ENCODE measurements around the gene CCR5.
"Not testable (repeated sequence)": the region's sequence is repeated elsewhere in the genome, so short reads cannot be mapped to it uniquely, and the experiment has no call there.

Gene CCR5

GRCh38 chr3:46393554-46394434 lies 23.0 kb downstream of the CCR5 start:
- Histone ChIP-seq H3K9ac (ENCODE audit: low read depth, low read length) (no peak overlapping the region), H3K36me3 (ENCODE audit: control insufficient read depth, insufficient read depth, low read length) (no peaks in the 10 kb centered on the region), H3K27me3 (ENCODE audit: control insufficient read depth, insufficient read depth, low read length) (no peaks in the 10 kb centered on the region), H3K4me3 (ENCODE audit: low read depth, low read length) (no peak overlapping the region), H3K4me1 (ENCODE audit: control insufficient read depth, insufficient read depth, low read length) (peaks cover 3% of the 10 kb centered on the region), H3K9me3 (ENCODE audit: control insufficient read depth, insufficient read depth, low read length) (no peaks in the 10 kb centered on the region)

- no peaks in the 10 kb centered on the region for H3K27me3 ChIP-seq (ENCODE audit: control insufficient read depth, insufficient read depth, low read length)
These were observed 24.5 kb downstream of the CCR5 start for GRCh38 chr3:46395210-46395661.

GRCh38 chr3:46395766-46396530 lies 25.2 kb downstream of the CCR5 start:
- Histone ChIP-seq H3K9me3 (ENCODE audit: control insufficient read depth, insufficient read depth, low read length) (no peaks in the 10 kb centered on the region), H3K4me3 (ENCODE audit: low read depth, low read length) (no peak overlapping the region), H3K27me3 (ENCODE audit: control insufficient read depth, insufficient read depth, low read length) (no peaks in the 10 kb centered on the region), H3K9ac (ENCODE audit: low read depth, low read length) (no peak overlapping the region), H3K4me1 (ENCODE audit: control insufficient read depth, insufficient read depth, low read length) (peaks cover 3% of the 10 kb centered on the region), H3K36me3 (ENCODE audit: control insufficient read depth, insufficient read depth, low read length) (no peaks in the 10 kb centered on the region)

More at GRCh38 chr3:46395210-46395661, 24.5 kb downstream of the CCR5 start:
- Histone ChIP-seq H3K9ac (ENCODE audit: low read depth, low read length) (no peak overlapping the region), H3K36me3 (ENCODE audit: control insufficient read depth, insufficient read depth, low read length) (no peaks in the 10 kb centered on the region), H3K4me1 (ENCODE audit: control insufficient read depth, insufficient read depth, low read length) (peaks cover 3% of the 10 kb centered on the region), H3K4me3 (ENCODE audit: low read depth, low read length) (no peak overlapping the region), H3K9me3 (ENCODE audit: control insufficient read depth, insufficient read depth, low read length) (no peaks in the 10 kb centered on the region)

GRCh38 chr3:46397111-46397510 lies 26.4 kb downstream of the CCR5 start:
- no peaks in the 10 kb centered on the region for H3K36me3 ChIP-seq (ENCODE audit: control insufficient read depth, insufficient read depth, low read length)
- H3K4me3 ChIP-seq (ENCODE audit: low read depth, low read length): no peak overlapping the region
- no peak overlapping the region for H3K9ac ChIP-seq (ENCODE audit: low read depth, low read length)
- peaks cover 3% of the 10 kb centered on the region for H3K4me1 ChIP-seq (ENCODE audit: control insufficient read depth, insufficient read depth, low read length)
- H3K27me3 ChIP-seq (ENCODE audit: control insufficient read depth, insufficient read depth, low read length): no peaks in the 10 kb centered on the region
- H3K9me3 ChIP-seq (ENCODE audit: control insufficient read depth, insufficient read depth, low read length): no peaks in the 10 kb centered on the region

- Histone ChIP-seq H3K4me1 (ENCODE audit: control insufficient read depth, insufficient read depth, low read length) (peaks cover 3% of the 10 kb centered on the region), H3K36me3 (ENCODE audit: control insufficient read depth, insufficient read depth, low read length) (no peaks in the 10 kb centered on the region), H3K4me3 (ENCODE audit: low read depth, low read length) (no peak overlapping the region), H3K27me3 (ENCODE audit: control insufficient read depth, insufficient read depth, low read length) (no peaks in the 10 kb centered on the region), H3K9ac (ENCODE audit: low read depth, low read length) (no peak overlapping the region), H3K9me3 (ENCODE audit: control insufficient read depth, insufficient read depth, low read length) (no peaks in the 10 kb centered on the region)
These were observed 27.6 kb downstream of the CCR5 start for GRCh38 chr3:46398186-46398955.

GRCh38 chr3:46399098-46399497 lies 28.4 kb downstream of the CCR5 start:
- no peak overlapping the region for H3K9ac ChIP-seq (ENCODE audit: low read depth, low read length)

GRCh38 chr3:46399557-46399956 lies 28.8 kb downstream of the CCR5 start:
- H3K36me3 ChIP-seq (ENCODE audit: control insufficient read depth, insufficient read depth, low read length): no peaks in the 10 kb centered on the region
- H3K4me3 ChIP-seq (ENCODE audit: low read depth, low read length): no peak overlapping the region
- H3K9me3 ChIP-seq (ENCODE audit: control insufficient read depth, insufficient read depth, low read length): no peaks in the 10 kb centered on the region
- H3K4me1 ChIP-seq (ENCODE audit: control insufficient read depth, insufficient read depth, low read length): no peaks in the 10 kb centered on the region
- no peaks in the 10 kb centered on the region for H3K27me3 ChIP-seq (ENCODE audit: control insufficient read depth, insufficient read depth, low read length)
- no peak overlapping the region for H3K9ac ChIP-seq (ENCODE audit: low read depth, low read length)

More at GRCh38 chr3:46399098-46399497, 28.4 kb downstream of the CCR5 start:
- Histone ChIP-seq H3K27me3 (ENCODE audit: control insufficient read depth, insufficient read depth, low read length) (no peaks in the 10 kb centered on the region), H3K9me3 (ENCODE audit: control insufficient read depth, insufficient read depth, low read length) (no peaks in the 10 kb centered on the region), H3K4me3 (ENCODE audit: low read depth, low read length) (no peak overlapping the region), H3K4me1 (ENCODE audit: control insufficient read depth, insufficient read depth, low read length) (no peaks in the 10 kb centered on the region), H3K36me3 (ENCODE audit: control insufficient read depth, insufficient read depth, low read length) (no peaks in the 10 kb centered on the region)

- no peaks in the 10 kb centered on the region for H3K9me3 ChIP-seq (ENCODE audit: control insufficient read depth, insufficient read depth, low read length)
- no peak overlapping the region for H3K9ac ChIP-seq (ENCODE audit: low read depth, low read length)
- no peaks in the 10 kb centered on the region for H3K27me3 ChIP-seq (ENCODE audit: control insufficient read depth, insufficient read depth, low read length)
- no peak overlapping the region for H3K4me3 ChIP-seq (ENCODE audit: low read depth, low read length)
- H3K36me3 ChIP-seq (ENCODE audit: control insufficient read depth, insufficient read depth, low read length): no peaks in the 10 kb centered on the region
- H3K4me1 ChIP-seq (ENCODE audit: control insufficient read depth, insufficient read depth, low read length): no peaks in the 10 kb centered on the region
These were observed 29.4 kb downstream of the CCR5 start for GRCh38 chr3:46400000-46400734.

GRCh38 chr3:46400846-46401245 lies 30.1 kb downstream of the CCR5 start:
- Histone ChIP-seq H3K4me1 (ENCODE audit: control insufficient read depth, insufficient read depth, low read length) (no peaks in the 10 kb centered on the region), H3K36me3 (ENCODE audit: control insufficient read depth, insufficient read depth, low read length) (no peaks in the 10 kb centered on the region), H3K4me3 (ENCODE audit: low read depth, low read length) (no peak overlapping the region), H3K27me3 (ENCODE audit: control insufficient read depth, insufficient read depth, low read length) (no peaks in the 10 kb centered on the region), H3K9me3 (ENCODE audit: control insufficient read depth, insufficient read depth, low read length) (no peaks in the 10 kb centered on the region), H3K9ac (ENCODE audit: low read depth, low read length) (no peak overlapping the region)

- Histone ChIP-seq H3K9ac (ENCODE audit: low read depth, low read length) (no peak overlapping the region), H3K4me1 (ENCODE audit: control insufficient read depth, insufficient read depth, low read length) (no peaks in the 10 kb centered on the region), H3K27me3 (ENCODE audit: control insufficient read depth, insufficient read depth, low read length) (no peaks in the 10 kb centered on the region), H3K4me3 (ENCODE audit: low read depth, low read length) (no peak overlapping the region), H3K9me3 (ENCODE audit: control insufficient read depth, insufficient read depth, low read length) (no peaks in the 10 kb centered on the region), H3K36me3 (ENCODE audit: control insufficient read depth, insufficient read depth, low read length) (no peaks in the 10 kb centered on the region)
These were observed 30.8 kb downstream of the CCR5 start for GRCh38 chr3:46401579-46401978.

- H3K9me3 ChIP-seq (ENCODE audit: control insufficient read depth, insufficient read depth, low read length); H3K4me1 ChIP-seq (ENCODE audit: control insufficient read depth, insufficient read depth, low read length); H3K36me3 ChIP-seq (ENCODE audit: control insufficient read depth, insufficient read depth, low read length); H3K27me3 ChIP-seq (ENCODE audit: control insufficient read depth, insufficient read depth, low read length); H3K9ac ChIP-seq (ENCODE audit: low read depth, low read length); H3K4me3 ChIP-seq (ENCODE audit: low read depth, low read length): not testable (repeated sequence)
These were observed 32.2 kb downstream of the CCR5 start for GRCh38 chr3:46402902-46403301.
